ENCODE data around the gene AHCYL1.

AHCYL1 gene

GRCh38 chr1:110064576-110065337 lies 80.2 kb downstream of the AHCYL1 start:
- no peak for DNase-seq

GRCh38 chr1:110065841-110066240 lies 81.3 kb downstream of the AHCYL1 start:
- DNase-seq = no peak

GRCh38 chr1:110067479-110067892 lies 82.9 kb downstream of the AHCYL1 start:
- no peak for DNase-seq

GRCh38 chr1:110067893-110068645 lies 83.5 kb downstream of the AHCYL1 start:
- DNase-seq = no peak

- no peak for DNase-seq
Measured at GRCh38 chr1:110068646-110069403, 84.3 kb downstream of the AHCYL1 start.

GRCh38 chr1:110069404-110070281 lies 85.1 kb downstream of the AHCYL1 start:
- no peak for DNase-seq

- no peak for DNase-seq
Measured at GRCh38 chr1:110070282-110070669, 85.7 kb downstream of the AHCYL1 start.

GRCh38 chr1:110070671-110071242 lies 86.2 kb downstream of the AHCYL1 start, which contains the start of gene ALX3:
Gene ALX3 (minus strand): TSS chr1:110070672. CDS start chr1:110070612, 60 bp downstream.
- no peak for DNase-seq
